HepG2 (cell line): Measurements from ENCODE around the gene ZNF747. TPM values are rescaled to one million over a fixed set of nuclear protein-coding genes. Genes with fewer than 3 reads are reported as not detected.

Experiments
- ARID2 ChIP-seq: sonication (generic); formaldehyde crosslinking; IDR thresholded peaks from 2 replicates; pipeline ENCODE4 v1.8.1; 2022; ENCODE audit warnings: mild to moderate bottlenecking, missing genetic modification reagents, borderline replicate concordance
- CBFB ChIP-seq: sonication (generic); formaldehyde crosslinking; IDR thresholded peaks from 2 replicates; pipeline ENCODE4 v1.4.0; 2020; ENCODE audit warnings: missing genetic modification reagents
- FOXP1 ChIP-seq, 2 experiments: fragments of 450-650 bp in 1 of 2; IDR thresholded peaks; 2 replicates each; pipeline ENCODE4 v1.6.1; 2017 to 2018; ENCODE audit warnings: antibody characterized with exemption in 1 of 2
- HMGXB3 ChIP-seq: sonication (generic); formaldehyde crosslinking; IDR thresholded peaks from 2 replicates; pipeline ENCODE4 v1.4.0; 2020; ENCODE audit warnings: missing genetic modification reagents, borderline replicate concordance
- JUN ChIP-seq: sonication (generic); formaldehyde crosslinking; IDR thresholded peaks from 2 replicates; pipeline ENCODE4 v1.4.0; 2020; ENCODE audit warnings: mild to moderate bottlenecking, missing genetic modification reagents
- KDM6A ChIP-seq: IDR thresholded peaks from 2 replicates; pipeline ENCODE4 v1.6.1; 2016; ENCODE audit warnings: low read depth
- MAFK ChIP-seq, 2 experiments: IDR thresholded peaks in 1 of 2; conservative IDR thresholded peaks in 1 of 2; 2 replicates each; pipeline ENCODE4 v1.6.1; 2011; ENCODE audit warnings: improper control_type of control experiment in 2 of 2, low read length in 2 of 2
- NCOA1 ChIP-seq: sonication (generic); formaldehyde crosslinking; IDR thresholded peaks from 2 replicates; pipeline ENCODE4 v1.9.0; 2021; ENCODE audit warnings: missing genetic modification reagents
- NFATC3 ChIP-seq: sonication (generic); formaldehyde crosslinking; IDR thresholded peaks from 2 replicates; pipeline ENCODE4 v1.5.1; 2020; ENCODE audit warnings: mild to moderate bottlenecking, missing genetic modification reagents
- PAF1 ChIP-seq: IDR thresholded peaks from 2 replicates; pipeline ENCODE4 v1.6.1; 2016; ENCODE audit warnings: missing genetic modification reagents, missing compliant biosample characterization
- SMAD1 ChIP-seq: sonication (generic); formaldehyde crosslinking; IDR thresholded peaks from 2 replicates; pipeline ENCODE4 v1.4.0; 2020; ENCODE audit warnings: missing genetic modification reagents, low read depth, mild to moderate bottlenecking, borderline replicate concordance
- SOX6 ChIP-seq, 2 experiments: fragments of 450-650 bp in 1 of 2; sonication (generic) in 1 of 2; formaldehyde crosslinking in 1 of 2; IDR thresholded peaks; 2 replicates each; pipeline versions ENCODE4 v1.4.0 to v1.6.1; 2017 to 2020; ENCODE audit warnings: antibody characterized with exemption in 1 of 2, mild to moderate bottlenecking in 1 of 2, missing genetic modification reagents in 1 of 2
- TERF1 ChIP-seq: sonication (generic); formaldehyde crosslinking; IDR thresholded peaks from 2 replicates; pipeline ENCODE4 v1.8.0; 2022; ENCODE audit warnings: mild to moderate bottlenecking, missing genetic modification reagents, moderate library complexity
- ZFP1 ChIP-seq: IDR thresholded peaks from 2 replicates; pipeline ENCODE4 v1.6.1; 2016
- ZKSCAN8 ChIP-seq: IDR thresholded peaks from 2 replicates; pipeline ENCODE4 v1.6.1; 2016; ENCODE audit warnings: borderline replicate concordance, missing genetic modification reagents, missing compliant biosample characterization
- ZNF367 ChIP-seq: sonication (generic); formaldehyde crosslinking; IDR thresholded peaks from 2 replicates; pipeline ENCODE4 v1.4.0; 2020; ENCODE audit warnings: missing genetic modification reagents, borderline replicate concordance
- ZNF563 ChIP-seq: sonication (generic); formaldehyde crosslinking; IDR thresholded peaks from 2 replicates; pipeline ENCODE4 v1.8.0; 2022; ENCODE audit warnings: mild to moderate bottlenecking, moderate library complexity, missing genetic modification reagents
- ZNF609 ChIP-seq: sonication (generic); formaldehyde crosslinking; IDR thresholded peaks from 2 replicates; pipeline ENCODE4 v1.4.0; 2020; ENCODE audit warnings: mild to moderate bottlenecking, missing genetic modification reagents, borderline replicate concordance
- ZNF644 ChIP-seq: IDR thresholded peaks from 2 replicates; pipeline ENCODE4 v1.6.1; 2016; ENCODE audit warnings: low read depth
- polyA plus RNA-seq, 8 experiments: library from polyadenylated mRNA; depleted of rRNA in 3 of 8; stranded (reverse) in 7 of 8; unstranded in 1 of 8; fragments of >200 nt; fragmentation: Illumina TruSeq in 4 of 8; extraction: Trizol in 4 of 8; gene quantifications; 2 replicates each; pipeline versions ENCODE4 v1.2.1 to v1.2.3, GENCODE V29; 2011 to 2016; ENCODE audit warnings: low read depth in 4 of 8, missing spikeins in 1 of 8, mixed read lengths in 1 of 8; ENCODE audit not compliant: insufficient read depth in 1 of 8
- total RNA-seq, 5 experiments: library from RNA; depleted of rRNA; stranded (reverse); fragments of >200 nt; fragmentation: Illumina TruSeq; extraction: Trizol; gene quantifications; 2 replicates each; pipeline ENCODE4 v1.2.3, GENCODE V29; 2016; ENCODE audit warnings: low read depth in 1 of 5

ZNF747 gene
- total and polyA plus RNA-seq, 2 of the 13 experiments (the other 11 are each of a cell fraction or from before 2014, with no cell fraction given), result 7.2 to 10.2 TPM

GRCh38 chr16:30521873-30522641 lies 12.6 kb downstream of the ZNF747 start (continued):
- TF ChIP-seq KDM6A (CRISPR knock-in tag) (peak; percentile 11; the same call in 1 of the 2 replicates), ZNF563 (CRISPR knock-in tag) (no peak), ZFP1 (CRISPR knock-in tag) (no peak), NCOA1 (CRISPR knock-in tag) (0 out of 2 replicates have a peak, but pooled peaks have one; percentile 17), NFATC3 (CRISPR knock-in tag) (peak; percentile 33; the same call in 1 of the 2 replicates), ZNF367 (no peak), CBFB (CRISPR knock-in tag) (no peak), MAFK (conservative IDR thresholded peaks at IDR 0.05 in 1 of 2, IDR thresholded peaks at IDR 0.05 in 1 of 2; ENCODE audit: low read length in 2 of 2) (no peak), FOXP1 (IDR thresholded peaks at IDR 0.05) (no peak), FOXP1 (CRISPR knock-in tag; IDR thresholded peaks at IDR 0.05) (peak; percentile 16; the same call in 1 of the 2 replicates), ZNF609 (peak; percentile 80; the same call in 1 of the 2 replicates), TERF1 (CRISPR knock-in tag) (no peak), ARID2 (0 out of 2 replicates have a peak, but pooled peaks have one; percentile 55), SOX6 (IDR thresholded peaks at IDR 0.05) (no peak), SOX6 (CRISPR knock-in tag; IDR thresholded peaks at IDR 0.05) (peak; percentile 54; the same call in 1 of the 2 replicates), PAF1 (CRISPR knock-in tag) (no peak), JUN (CRISPR knock-in tag) (0 out of 2 replicates have a peak, but pooled peaks have one; percentile 47), HMGXB3 (CRISPR knock-in tag) (no peak; the same call in 1 of the 2 replicates), SMAD1 (CRISPR knock-in tag) (no peak; the same call in 1 of the 2 replicates), ZKSCAN8 (CRISPR knock-in tag) (no peak), ZNF644 (CRISPR knock-in tag) (0 out of 2 replicates have a peak, but pooled peaks have one; percentile 20)
